ENCODE data around the gene ARHGAP31. TPM values are rescaled to one million over a fixed set of nuclear protein-coding genes. Genes with fewer than 3 reads are reported as not detected.

Gene ARHGAP31
- total RNA-seq, 2 donors from 2014 or later: 10.7 to 12.1 TPM

DNA sequence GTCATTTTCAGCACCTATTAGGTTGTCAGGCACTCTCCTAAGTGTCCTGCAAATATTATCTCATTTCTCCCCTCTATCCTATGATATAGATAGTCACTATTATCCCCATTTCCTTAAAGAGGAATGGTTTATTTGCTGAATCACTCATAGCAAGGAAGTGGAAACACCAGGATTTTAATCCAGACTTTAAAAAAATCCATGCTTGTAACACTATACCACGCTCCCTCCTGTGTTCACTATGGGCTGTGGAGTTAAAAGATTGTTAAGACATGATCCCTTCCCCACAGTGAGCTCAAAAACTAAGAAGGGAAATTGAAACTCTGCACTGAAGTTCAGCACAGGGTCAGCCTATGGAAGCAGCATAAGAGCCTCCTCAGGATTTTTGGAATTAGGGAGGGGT, 109.0 kb downstream of the ARHGAP31 start:
- no peak for DNase-seq
- ATAC-seq: no peak
- intact Hi-C loops (cut with DNase I, micrococcal nuclease): no loop called here

- no peak for ATAC-seq
- DNase-seq: no peak
- intact Hi-C loops (cut with DNase I, micrococcal nuclease): no loop called here
Observed at GRCh38 chr3:119405315-119405714, 111.1 kb downstream of the ARHGAP31 start.

- no peak for DNase-seq
Observed at GRCh38 chr3:119408243-119408950, 114.2 kb downstream of the ARHGAP31 start.

DNA sequence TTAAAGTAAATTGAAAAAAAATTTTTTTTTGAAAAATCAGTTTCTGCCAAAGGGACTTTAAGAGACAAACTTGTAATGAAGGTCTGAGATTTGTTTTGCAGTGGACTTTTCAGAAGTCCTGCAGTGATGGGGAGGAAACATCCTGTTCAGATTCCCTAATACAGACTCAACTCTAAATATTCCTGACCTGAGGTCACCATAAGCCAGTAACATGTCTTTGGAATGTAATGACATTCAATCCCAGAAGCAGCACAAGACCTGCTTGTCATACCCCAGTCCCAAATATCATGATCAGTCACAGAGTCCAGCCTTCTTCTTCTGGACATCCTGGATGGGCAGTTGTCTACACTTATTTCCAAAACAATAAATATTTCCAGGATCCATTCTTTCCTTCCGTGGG, 115.7 kb downstream of the ARHGAP31 start:
- intact Hi-C loops (cut with DNase I, micrococcal nuclease): no loop called here
- ATAC-seq: no peak
- no peak for DNase-seq

More at GRCh38 chr3:119408243-119408950, 114.2 kb downstream of the ARHGAP31 start:
- no peak for ATAC-seq
- intact Hi-C loops (cut with DNase I, micrococcal nuclease): no loop called here

- no peak for DNase-seq
- intact Hi-C loops (cut with DNase I, micrococcal nuclease): no loop called here
- no peak for ATAC-seq
Observed at GRCh38 chr3:119413603-119414280, 119.6 kb downstream of the ARHGAP31 start.

GRCh38 chr3:119416873-119417272, 122.7 kb downstream of the ARHGAP31 start:
- intact Hi-C loops (cut with DNase I, micrococcal nuclease): no loop called here
- ATAC-seq (no peak), DNase-seq (no peak)

- intact Hi-C loops (cut with DNase I, micrococcal nuclease): no loop called here
- ATAC-seq: no peak
- no peak for DNase-seq
Observed at GRCh38 chr3:119417771-119418512, 123.8 kb downstream of the ARHGAP31 start.

DNA sequence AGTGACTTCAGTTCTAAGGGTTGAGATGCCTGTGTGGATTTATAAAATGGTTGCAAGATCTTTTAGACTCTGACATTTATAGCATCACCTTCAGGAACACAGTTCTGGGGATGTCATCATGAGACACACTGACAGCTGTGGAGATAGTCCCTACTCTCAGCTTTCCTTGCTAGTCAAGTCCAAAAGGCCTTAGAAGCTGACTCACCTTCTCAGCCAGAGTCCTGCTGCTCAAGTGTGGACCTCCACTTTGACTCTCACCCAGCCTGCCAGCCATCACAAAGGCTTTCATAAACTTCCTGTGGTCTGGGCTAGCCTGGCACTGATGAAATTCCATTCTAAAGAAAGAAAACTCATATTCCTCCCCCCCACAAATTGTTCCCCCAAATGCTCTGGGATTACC, 124.5 kb downstream of the ARHGAP31 start:
- intact Hi-C loops (cut with DNase I, micrococcal nuclease): no loop called here
- DNase-seq (no peak), ATAC-seq (no peak)

DNA sequence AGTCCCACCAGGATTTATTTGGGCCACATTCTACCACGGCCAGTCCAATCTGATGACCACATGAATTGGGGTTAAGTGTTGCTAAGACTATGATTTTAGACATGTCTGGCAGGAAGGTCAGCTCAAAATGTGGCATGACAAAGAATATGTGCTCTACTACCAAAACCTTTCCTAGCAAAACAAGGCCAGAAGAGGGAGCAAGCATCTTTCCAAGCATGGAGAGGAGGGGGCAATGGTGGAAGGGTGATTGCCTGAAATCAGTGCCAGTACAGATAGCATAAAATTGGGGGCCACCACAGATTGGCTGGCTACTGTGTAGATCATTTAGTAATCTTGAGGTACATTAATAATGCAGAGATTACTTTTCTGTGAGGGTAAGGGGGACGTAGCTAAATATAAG, 126.0 kb downstream of the ARHGAP31 start:
- ATAC-seq (no peak), DNase-seq (no peak)
- intact Hi-C loops (cut with DNase I, micrococcal nuclease): no loop called here

DNA sequence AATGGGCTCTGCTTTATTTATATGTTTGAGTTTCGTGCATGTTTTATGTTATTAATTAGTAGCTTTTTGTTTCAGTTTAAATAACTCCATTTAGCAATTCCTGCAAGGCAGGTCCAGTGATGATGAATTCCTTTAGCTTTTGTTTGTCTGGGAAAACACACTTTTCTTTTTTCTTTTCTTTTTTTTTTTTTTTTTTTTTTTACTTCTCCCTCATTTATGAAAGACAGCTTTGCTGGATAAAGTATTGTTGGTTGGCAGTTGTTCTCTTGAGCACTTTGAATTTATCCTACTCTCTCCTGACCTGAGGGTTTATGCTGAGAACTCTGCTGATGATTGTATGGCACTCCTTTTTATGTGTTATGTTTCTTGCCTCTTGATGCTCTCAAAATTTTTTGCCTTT, 133.5 kb downstream of the ARHGAP31 start:
- intact Hi-C loops (cut with DNase I, micrococcal nuclease): no loop called here
- DNase-seq: no peak
- ATAC-seq: no peak

- no peak for ATAC-seq
- intact Hi-C loops (cut with DNase I, micrococcal nuclease): no loop called here
Observed at GRCh38 chr3:119428538-119428937, 134.4 kb downstream of the ARHGAP31 start.

DNA sequence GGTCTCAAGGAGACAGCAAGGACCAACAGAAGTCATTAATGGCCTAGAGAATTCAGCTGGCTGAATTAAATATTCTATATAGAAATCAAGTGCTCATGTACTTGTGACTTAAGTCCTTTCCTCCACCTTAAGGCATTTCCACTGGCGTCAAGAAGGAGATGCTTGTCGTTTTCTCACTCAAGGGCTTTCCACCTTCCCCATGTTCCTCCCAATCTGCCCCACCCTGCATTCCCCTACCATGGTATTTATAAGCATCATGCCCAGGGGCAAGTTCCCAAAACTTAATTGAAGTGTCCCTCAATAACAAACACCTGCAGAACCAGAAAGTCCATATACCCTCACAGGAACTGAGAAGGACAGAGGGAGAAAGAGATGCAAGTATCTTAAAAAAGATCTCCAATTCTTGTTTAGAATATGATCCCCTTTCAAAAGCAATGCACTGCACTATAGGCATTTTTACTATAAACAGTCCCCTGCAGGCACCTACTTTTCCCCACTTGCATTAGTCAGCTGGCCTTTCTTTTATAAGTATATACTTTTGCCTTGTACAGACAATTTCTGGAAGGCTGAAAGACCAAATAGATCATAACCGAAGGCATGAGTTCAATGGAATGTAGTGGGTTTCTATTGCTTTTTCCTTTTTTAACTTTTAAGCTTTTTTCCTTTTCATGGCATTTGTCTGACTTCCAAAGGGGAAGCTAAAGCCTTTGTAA, 139.6 kb downstream of the ARHGAP31 start:
- no peak for DNase-seq
- intact Hi-C loops (cut with DNase I, micrococcal nuclease): no loop called here
- ATAC-seq: no peak

More at GRCh38 chr3:119428538-119428937, 134.4 kb downstream of the ARHGAP31 start:
- DNase-seq: no peak

GRCh38 chr3:119434703-119435102, 140.5 kb downstream of the ARHGAP31 start:
- ATAC-seq (no peak), DNase-seq (no peak)
- intact Hi-C loops (cut with DNase I, micrococcal nuclease): no loop called here

- no peak for ATAC-seq
- intact Hi-C loops (cut with DNase I, micrococcal nuclease): no loop called here
- DNase-seq: no peak
Observed at GRCh38 chr3:119436977-119437376, 142.8 kb downstream of the ARHGAP31 start.

DNA sequence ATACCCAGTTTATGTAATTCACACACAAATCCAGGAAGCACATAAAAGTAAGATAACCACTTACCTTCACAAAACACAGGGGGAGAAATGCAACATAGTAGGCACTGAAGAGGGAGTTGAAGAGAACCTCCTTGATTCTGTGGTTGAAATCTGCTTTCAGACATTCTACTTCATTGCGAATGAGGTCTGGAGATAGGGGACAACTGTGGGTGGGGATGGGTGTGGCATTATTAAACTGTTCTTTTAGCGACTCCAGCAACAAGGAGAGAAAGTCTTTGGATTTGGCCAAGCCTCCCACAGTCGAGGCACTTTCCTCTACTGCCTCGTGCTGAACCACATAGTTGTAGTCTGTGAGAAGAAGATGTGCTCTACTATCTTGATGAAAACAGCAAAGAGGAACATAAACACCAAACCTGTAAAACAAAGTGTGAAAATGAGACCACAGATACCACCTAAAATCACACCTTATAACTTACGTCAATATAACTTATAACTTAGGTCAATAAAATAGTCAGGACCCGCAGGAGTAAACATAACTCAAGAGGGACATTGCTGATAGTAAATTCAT, 143.6 kb downstream of the ARHGAP31 start:
- DNase-seq (no peak), ATAC-seq (no peak)
- intact Hi-C loops (cut with DNase I, micrococcal nuclease): no loop called here

GRCh38 chr3:119443179-119443578, 149.0 kb downstream of the ARHGAP31 start:
- DNase-seq: no peak
- no peak for ATAC-seq
- intact Hi-C loops (cut with DNase I, micrococcal nuclease): no loop called here

GRCh38 chr3:119444590-119444989, 150.4 kb downstream of the ARHGAP31 start:
- DNase-seq (no peak), ATAC-seq (no peak)
- intact Hi-C loops (cut with DNase I, micrococcal nuclease): no loop called here

DNA sequence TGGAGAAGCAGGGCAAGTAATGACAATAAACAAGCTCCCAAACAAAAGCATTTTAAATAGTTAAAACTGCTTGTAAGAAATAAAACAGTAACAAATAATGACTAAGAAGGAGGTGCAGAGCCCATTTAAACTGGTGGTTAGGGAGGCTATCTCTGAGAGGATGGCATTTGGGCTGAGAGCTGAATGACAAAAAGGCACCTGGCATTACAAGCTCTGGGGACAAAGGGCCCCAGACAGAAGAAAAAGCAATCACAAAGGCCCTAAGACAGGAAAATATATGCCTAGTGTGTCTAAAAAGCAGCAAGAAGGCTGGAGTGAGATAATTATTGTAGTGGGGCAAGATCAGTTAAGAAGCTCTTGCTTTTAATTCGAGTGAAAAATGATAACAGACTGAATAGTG, 159.6 kb downstream of the ARHGAP31 start:
- ATAC-seq (no peak), DNase-seq (no peak)
- intact Hi-C loops (cut with DNase I, micrococcal nuclease): no loop called here

DNA sequence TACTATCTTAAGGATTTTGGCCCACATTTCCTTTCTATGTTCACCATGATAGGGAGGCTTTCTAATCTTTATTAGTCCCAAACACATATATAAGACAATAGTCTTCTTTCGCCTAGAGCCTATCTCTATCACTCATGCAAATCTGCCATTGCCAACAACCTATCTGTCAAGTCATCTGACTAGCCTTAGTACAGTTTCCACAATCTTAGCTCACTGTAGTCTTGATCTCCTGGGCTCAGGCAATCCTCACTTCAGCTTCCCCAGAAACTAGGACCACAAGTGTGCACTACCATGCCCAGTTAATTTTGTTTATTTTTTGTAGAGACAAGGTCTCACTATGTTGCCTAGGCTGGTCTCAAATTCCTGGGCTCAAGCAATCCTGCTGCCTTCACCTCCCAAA, 162.3 kb downstream of the ARHGAP31 start:
- intact Hi-C loops (cut with DNase I, micrococcal nuclease): no loop called here
- ATAC-seq: no peak

More for the DNA sequence above, 162.3 kb downstream of the ARHGAP31 start:
- DNase-seq: no peak
